SH-SY5Y (cell line): Measurements from ENCODE around the gene FAM170B.

Source experiments
- GATA2 ChIP-seq: IDR thresholded peaks from 2 replicates; pipeline ENCODE4 v1.6.1; 2011; ENCODE audit warnings: mild to moderate bottlenecking, low read depth, low read length
- GATA3 ChIP-seq: IDR thresholded peaks from 2 replicates; pipeline ENCODE4 v1.6.1; 2011; ENCODE audit warnings: low read depth, mild to moderate bottlenecking, low read length, moderate library complexity

DNA sequence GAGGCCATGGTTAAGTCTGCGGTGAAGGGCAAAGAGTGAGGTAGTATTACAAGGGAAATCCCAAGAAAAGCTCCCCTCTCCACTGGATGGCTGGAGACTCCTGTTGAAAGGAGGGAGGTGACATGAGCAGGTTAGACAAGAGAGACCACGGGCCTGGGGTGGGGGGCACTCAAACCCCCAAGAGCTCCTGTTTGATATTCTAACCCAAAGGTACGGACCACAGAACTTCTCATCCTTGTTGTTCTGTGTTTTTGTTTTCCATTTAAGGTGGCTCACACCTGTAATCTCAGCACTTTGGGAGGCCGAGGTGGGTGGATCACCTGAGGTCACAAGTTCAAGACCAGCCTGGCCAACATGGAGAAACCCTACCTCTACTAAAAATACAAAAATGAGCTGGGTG, 30.1 kb downstream of the FAM170B start:
- TF ChIP-seq GATA3 (no peak), GATA2 (no peak)
